Measurements from ENCODE around the gene CAMSAP1. TPM values are rescaled to one million over a fixed set of nuclear protein-coding genes. Genes with fewer than 3 reads are reported as not detected.

Gene CAMSAP1
- total and polyA plus RNA-seq, 2 donors (not counting 1 experiment from before 2014, with no cell fraction given): 6.6 to 31.0 TPM

- no peak overlapping the region for H3K4me3 ChIP-seq (ENCODE audit: control extremely low read depth in 1 of 5, extremely low read depth in 1 of 5, insufficient read depth in 1 of 5, low read depth in 2 of 5, low read length in 4 of 5)
- H3K36me3 ChIP-seq (replicated peaks in 1 of 2; ENCODE audit: control extremely low read depth in 1 of 2, control insufficient read depth in 1 of 2, extremely low read depth in 1 of 2, insufficient read depth in 2 of 2, low read length in 1 of 2): no peaks in the 10 kb centered on the region
- no peak for TF ChIP-seq CTCF (IDR thresholded peaks at IDR 0.05)
- no peak for TF ChIP-seq EZH2 (IDR thresholded peaks at IDR 0.05; ENCODE audit: borderline replicate concordance, insufficient read depth, low read depth, low read length, poor library complexity, severe bottlenecking)
- CTCF ChIA-PET: no interaction called here
- H4K20me1 ChIP-seq (ENCODE audit: control insufficient read depth, insufficient read depth, low read length, poor library complexity, severe bottlenecking): no peaks in the 10 kb centered on the region
- no peaks in the 10 kb centered on the region for H3K79me2 ChIP-seq (ENCODE audit: control insufficient read depth, insufficient read depth, low read length)
- ATAC-seq (ENCODE audit: low read depth): no peak
- no peak overlapping the region for H3K4me2 ChIP-seq (replicated peaks; ENCODE audit: low read depth, low read length, poor library complexity, severe bottlenecking)
- no peak overlapping the region for H2AFZ ChIP-seq (ENCODE audit: insufficient read depth, low read depth, low read length, poor library complexity, severe bottlenecking)
- peaks cover 0 to 10% (median 0%) of the 10 kb centered on the region in 3 donors for H3K9me3 ChIP-seq (ENCODE audit: control extremely low read depth in 1 of 3, control insufficient read depth in 2 of 3, insufficient read depth in 1 of 3, low read length in 2 of 3)
- H3K9ac ChIP-seq (ENCODE audit: low read length): no peak overlapping the region
- H3K4me3 Mint-ChIP-seq: no peak overlapping the region
- no peaks in the 10 kb centered on the region for H3K4me1 Mint-ChIP-seq
- H3K4me1 ChIP-seq (ENCODE audit: control insufficient read depth in 2 of 2, insufficient read depth in 2 of 2, low read length in 2 of 2): no peaks in the 10 kb centered on the region
- intact Hi-C loops (cut with micrococcal nuclease): no loop called here
- peaks cover 4% of the 10 kb centered on the region for H3K27me3 Mint-ChIP-seq
- peaks cover 0 to 3% (median 0%) of the 10 kb centered on the region in 4 experiments for H3K27me3 ChIP-seq (replicated peaks in 1 of 4; ENCODE audit: control extremely low read depth in 1 of 4, control insufficient read depth in 3 of 4, insufficient read depth in 4 of 4, low read length in 3 of 4)
- no peak for DNase-seq
- no peaks in the 10 kb centered on the region for H3K9me3 Mint-ChIP-seq (ENCODE audit: insufficient read depth)
- WGBS (ENCODE audit: insufficient coverage): 91% methylated on average over 11 of the region's 13 CpGs
- no peak overlapping the region for H3K27ac Mint-ChIP-seq
- H3K27ac ChIP-seq (ENCODE audit: low read length in 2 of 2): no peak overlapping the region
- POLR2A ChIA-PET: no interaction called here
Observed at GRCh38 chr9:135772056-135772646, 135.2 kb downstream of the CAMSAP1 start.

- WGBS (ENCODE audit: insufficient coverage): 92% methylated on average over 21 of the region's 21 CpGs
- H3K9me3 Mint-ChIP-seq (ENCODE audit: insufficient read depth): no peaks in the 10 kb centered on the region
- no peak overlapping the region for H3K4me3 Mint-ChIP-seq
- H3K79me2 ChIP-seq (ENCODE audit: control insufficient read depth, insufficient read depth, low read length): no peaks in the 10 kb centered on the region
- no peaks in the 10 kb centered on the region for H3K36me3 ChIP-seq (replicated peaks in 1 of 2; ENCODE audit: control extremely low read depth in 1 of 2, control insufficient read depth in 1 of 2, extremely low read depth in 1 of 2, insufficient read depth in 2 of 2, low read length in 1 of 2)
- no peak for DNase-seq
- POLR2A ChIA-PET: no interaction called here
- peaks cover 4% of the 10 kb centered on the region for H3K27me3 Mint-ChIP-seq
- ATAC-seq (ENCODE audit: low read depth): no peak
- H3K27ac ChIP-seq (ENCODE audit: low read length in 2 of 2): no peak overlapping the region
- no peak overlapping the region for H3K9ac ChIP-seq (ENCODE audit: low read length)
- no peaks in the 10 kb centered on the region for H3K4me1 Mint-ChIP-seq
- no peak overlapping the region for H3K4me3 ChIP-seq (ENCODE audit: control extremely low read depth in 1 of 5, extremely low read depth in 1 of 5, insufficient read depth in 1 of 5, low read depth in 2 of 5, low read length in 4 of 5)
- no peak overlapping the region for H2AFZ ChIP-seq (ENCODE audit: insufficient read depth, low read depth, low read length, poor library complexity, severe bottlenecking)
- no peaks in the 10 kb centered on the region for H3K4me1 ChIP-seq (ENCODE audit: control insufficient read depth in 2 of 2, insufficient read depth in 2 of 2, low read length in 2 of 2)
- peaks cover 0 to 3% (median 0%) of the 10 kb centered on the region in 4 experiments for H3K27me3 ChIP-seq (replicated peaks in 1 of 4; ENCODE audit: control extremely low read depth in 1 of 4, control insufficient read depth in 3 of 4, insufficient read depth in 4 of 4, low read length in 3 of 4)
- H4K20me1 ChIP-seq (ENCODE audit: control insufficient read depth, insufficient read depth, low read length, poor library complexity, severe bottlenecking): no peaks in the 10 kb centered on the region
- H3K9me3 ChIP-seq (ENCODE audit: control extremely low read depth in 1 of 3, control insufficient read depth in 2 of 3, insufficient read depth in 1 of 3, low read length in 2 of 3): peaks cover 0 to 17% (median 0%) of the 10 kb centered on the region in 3 donors
- CTCF ChIA-PET: no interaction called here
- H3K4me2 ChIP-seq (replicated peaks; ENCODE audit: low read depth, low read length, poor library complexity, severe bottlenecking): no peak overlapping the region
- TF ChIP-seq CTCF (IDR thresholded peaks at IDR 0.05) (no peak), EZH2 (IDR thresholded peaks at IDR 0.05; ENCODE audit: borderline replicate concordance, insufficient read depth, low read depth, low read length, poor library complexity, severe bottlenecking) (no peak)
- intact Hi-C loops (cut with micrococcal nuclease): no loop called here
- H3K27ac Mint-ChIP-seq: no peak overlapping the region
Observed at GRCh38 chr9:135771401-135772051, 135.8 kb downstream of the CAMSAP1 start.
